Tibial artery (tissue), 4 donors: ENCODE results near the gene GRIK1.

Experiments
- DNase-seq, 2 donors: peaks; one replicate each; pipeline ENCODE4 v3.0.0-alpha.2; 2019
- H3K27ac ChIP-seq, 2 donors: fragments of 200-600 bp; sonication (generic) in 1 of 2; 1 replicate in 1 of 2; 2 replicates in 1 of 2; pipeline ENCODE4 v1.5.1; 2018 to 2019; ENCODE audit warnings: mild to moderate bottlenecking in 1 of 2
- H3K27me3 ChIP-seq, 2 donors: fragments of 200-600 bp; sonication (generic) in 1 of 2; one replicate each; pipeline versions ENCODE4 v1.5.1 to v1.6.0; 2016 to 2019
- H3K36me3 ChIP-seq, 3 donors: fragments of 200-600 bp; sonication (generic) in 2 of 3; one replicate each; pipeline ENCODE4 v1.5.1; 2016 to 2019; ENCODE audit warnings: mild to moderate bottlenecking in 2 of 3
- H3K4me1 ChIP-seq, 4 donors: fragments of 200-600 bp; sonication (generic) in 2 of 4; 1 replicate in 3 of 4; 2 replicates in 1 of 4; pipeline ENCODE4 v1.5.1; 2016 to 2019
- H3K4me3 ChIP-seq, 2 donors: fragments of 200-600 bp; sonication (generic) in 1 of 2; 1 replicate in 1 of 2; 2 replicates in 1 of 2; pipeline ENCODE4 v1.5.1; 2018 to 2019; ENCODE audit warnings: mild to moderate bottlenecking in 2 of 2
- H3K9me3 ChIP-seq, 3 donors: fragments of 200-600 bp; sonication (generic) in 1 of 3; one replicate each; pipeline ENCODE4 v1.5.1; 2016 to 2019
- CTCF ChIP-seq, 2 experiments: fragments of 200-600 bp in 1 of 2; fragments of 450-650 bp in 1 of 2; IDR thresholded peaks; one replicate each; pipeline ENCODE4 v1.5.1; 2017 to 2019; ENCODE audit warnings: antibody characterized with exemption in 2 of 2, mild to moderate bottlenecking in 1 of 2, moderate library complexity in 1 of 2
- intact Hi-C: fragments of 100-400 bp; cut with DNase I; formaldehyde crosslinking; loops from one replicate; pipeline ENCODE4 v1.15.0; 2023; ENCODE audit warnings: low total_unique reads

Gene GRIK1

GRCh38 chr21:29675451-29675850 is 264.3 kb downstream of the GRIK1 start:
- H3K36me3 ChIP-seq = no peaks in the 10 kb centered on the region
- no peaks in the 10 kb centered on the region for H3K4me1 ChIP-seq
- TF ChIP-seq CTCF (IDR thresholded peaks at IDR 0.05) = no peak
- H3K9me3 ChIP-seq = no peaks in the 10 kb centered on the region
- no peak for DNase-seq
- intact Hi-C loops = no loop called here
- no peak overlapping the region for H3K27ac ChIP-seq
- H3K4me3 ChIP-seq = no peak overlapping the region
- H3K27me3 ChIP-seq = no peaks in the 10 kb centered on the region

- intact Hi-C loops = no loop called here
- H3K36me3 ChIP-seq = no peaks in the 10 kb centered on the region
- no peaks in the 10 kb centered on the region for H3K9me3 ChIP-seq
- no peaks in the 10 kb centered on the region for H3K4me1 ChIP-seq
- H3K27me3 ChIP-seq = no peaks in the 10 kb centered on the region
- no peak overlapping the region for H3K27ac ChIP-seq
- DNase-seq = no peak
- no peak overlapping the region for H3K4me3 ChIP-seq
- no peak for TF ChIP-seq CTCF (IDR thresholded peaks at IDR 0.05)
Observed at GRCh38 chr21:29674343-29674742, 265.5 kb downstream of the GRIK1 start.

GRCh38 chr21:29673096-29673610 is 266.6 kb downstream of the GRIK1 start:
- TF ChIP-seq CTCF (IDR thresholded peaks at IDR 0.05) = no peak
- Histone ChIP-seq H3K36me3 (no peaks in the 10 kb centered on the region), H3K4me3 (no peak overlapping the region), H3K27ac (no peak overlapping the region), H3K4me1 (no peaks in the 10 kb centered on the region), H3K27me3 (no peaks in the 10 kb centered on the region), H3K9me3 (no peaks in the 10 kb centered on the region)
- intact Hi-C loops = no loop called here
- DNase-seq = no peak

DNA sequence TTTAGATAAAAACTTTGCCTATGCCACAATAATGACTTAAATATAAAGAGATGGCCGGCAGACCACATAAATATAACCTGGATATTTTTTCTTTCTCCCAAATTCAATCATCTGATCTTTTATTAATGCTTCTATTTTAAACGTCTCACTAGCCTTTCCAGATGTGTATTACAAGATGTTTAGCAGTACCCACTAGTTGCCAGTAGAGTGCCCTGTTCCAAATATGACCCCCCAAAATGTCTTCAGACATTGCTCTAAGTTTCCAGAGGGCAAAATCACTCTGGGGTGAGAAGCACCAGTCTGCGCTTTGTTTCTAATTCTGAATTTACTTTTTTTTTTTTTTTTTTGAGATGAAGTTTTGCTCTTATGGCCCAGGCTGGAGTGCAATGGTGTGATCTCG is 268.1 kb downstream of the GRIK1 start:
- Histone ChIP-seq H3K4me1 (no peaks in the 10 kb centered on the region), H3K9me3 (no peaks in the 10 kb centered on the region), H3K4me3 (no peak overlapping the region), H3K27me3 (no peaks in the 10 kb centered on the region), H3K36me3 (no peaks in the 10 kb centered on the region), H3K27ac (no peak overlapping the region)
- intact Hi-C loops = no loop called here
- no peak for DNase-seq
- TF ChIP-seq CTCF (IDR thresholded peaks at IDR 0.05) = no peak

DNA sequence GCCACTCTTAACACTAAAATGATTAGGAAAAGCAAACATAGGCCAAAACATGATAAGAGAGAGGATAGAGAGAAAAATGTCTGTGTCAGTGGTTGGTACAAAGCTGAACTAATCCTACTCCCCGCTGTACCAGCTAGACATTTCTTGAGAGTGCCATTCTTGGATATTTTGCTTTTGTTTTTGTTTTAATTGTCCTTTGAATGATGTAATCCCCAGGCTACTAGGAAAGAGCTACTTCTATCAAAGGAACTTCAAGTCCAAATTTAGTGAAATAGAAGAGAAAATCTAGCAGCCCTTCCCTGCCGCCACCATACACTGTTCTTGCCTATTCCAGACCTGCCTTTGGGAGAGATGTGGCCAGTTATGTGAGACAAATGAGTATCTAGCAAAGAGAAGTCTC is 269.6 kb downstream of the GRIK1 start:
- Histone ChIP-seq H3K27ac (no peak overlapping the region), H3K27me3 (no peaks in the 10 kb centered on the region), H3K4me3 (no peak overlapping the region), H3K9me3 (no peaks in the 10 kb centered on the region), H3K36me3 (no peaks in the 10 kb centered on the region), H3K4me1 (no peaks in the 10 kb centered on the region)
- intact Hi-C loops = no loop called here
- no peak for DNase-seq
- no peak for TF ChIP-seq CTCF (IDR thresholded peaks at IDR 0.05)

- H3K9me3 ChIP-seq = no peaks in the 10 kb centered on the region
- TF ChIP-seq CTCF (IDR thresholded peaks at IDR 0.05) = no peak
- intact Hi-C loops = no loop called here
- H3K27me3 ChIP-seq = no peaks in the 10 kb centered on the region
- no peak overlapping the region for H3K27ac ChIP-seq
- no peak for DNase-seq
- no peaks in the 10 kb centered on the region for H3K4me1 ChIP-seq
- H3K36me3 ChIP-seq = no peaks in the 10 kb centered on the region
- no peak overlapping the region for H3K4me3 ChIP-seq
Observed at GRCh38 chr21:29669416-29669815, 270.4 kb downstream of the GRIK1 start.
